K562 (cell line): Measurements from ENCODE around the gene LRRC25. TPM values are rescaled to one million over a fixed set of nuclear protein-coding genes. Genes with fewer than 3 reads are reported as not detected.

Source experiments
- CBX8 ChIP-seq: fragments of 200-600 bp; sonication (generic); IDR thresholded peaks from 2 replicates; pipeline ENCODE4 v1.6.1; 2012; ENCODE audit warnings: borderline replicate concordance, mixed run types, low read depth, mild to moderate bottlenecking, moderate library complexity, mixed read lengths, low read length, control low read depth, inconsistent platforms; ENCODE audit not compliant: poor library complexity, severe bottlenecking; ENCODE audit errors: extremely low read depth
- CC2D1A ChIP-seq: fragments of 450-650 bp; IDR thresholded peaks from 2 replicates; pipeline ENCODE4 v1.6.1; 2017; ENCODE audit warnings: mild to moderate bottlenecking
- EP400 ChIP-seq: fragments of 450-650 bp; IDR thresholded peaks from 2 replicates; pipeline ENCODE4 v1.6.1; 2017; ENCODE audit warnings: antibody characterized with exemption, mild to moderate bottlenecking, moderate library complexity
- ETV1 ChIP-seq: fragments of 450-650 bp; conservative IDR thresholded peaks from 2 replicates; pipeline ENCODE4 v1.6.1; 2016; ENCODE audit warnings: missing genetic modification characterization, control low read depth, low read depth, missing compliant biosample characterization
- IFI16 ChIP-seq: fragments of 250-450 bp; sonication (Bioruptor Pico); IDR thresholded peaks from 2 replicates; pipeline ENCODE4 v2.1.2; 2022; ENCODE audit warnings: mild to moderate bottlenecking, inconsistent platforms
- NFATC3 ChIP-seq: fragments of 450-650 bp; IDR thresholded peaks from 2 replicates; pipeline ENCODE4 v1.6.1; 2017; ENCODE audit warnings: mild to moderate bottlenecking
- NR3C1 ChIP-seq: sonication (generic); formaldehyde crosslinking; IDR thresholded peaks from 2 replicates; pipeline ENCODE4 v1.8.1; 2022; ENCODE audit warnings: missing genetic modification reagents
- PHF21A ChIP-seq: fragments of 450-650 bp; IDR thresholded peaks from 2 replicates; pipeline ENCODE4 v1.6.1; 2017; ENCODE audit warnings: low read depth, borderline replicate concordance
- RBM22 ChIP-seq: fragments of 200-400 bp; formaldehyde crosslinking; IDR thresholded peaks from 2 replicates; pipeline ENCODE4 v1.6.1; 2018; ENCODE audit warnings: low read length, low read depth; ENCODE audit not compliant: poor library complexity, severe bottlenecking
- TCF7L2 ChIP-seq: fragments of 150-350 bp; IDR thresholded peaks from 2 replicates; pipeline ENCODE4 v1.6.1; 2016; ENCODE audit warnings: low read depth, mild to moderate bottlenecking, low read length, moderate library complexity
- THRAP3 ChIP-seq: fragments of 450-650 bp; IDR thresholded peaks from 2 replicates; pipeline ENCODE4 v1.6.1; 2016; ENCODE audit warnings: mild to moderate bottlenecking, inconsistent platforms, borderline replicate concordance
- ZKSCAN8 ChIP-seq: fragments of 200-800 bp; sonication (Bioruptor generic); IDR thresholded peaks from 2 replicates; pipeline ENCODE4 v1.6.1; 2016; ENCODE audit warnings: missing genetic modification characterization, missing compliant biosample characterization
- ZNF232 ChIP-seq: sonication (generic); formaldehyde crosslinking; IDR thresholded peaks from 2 replicates; pipeline ENCODE4 v1.8.0; 2022; ENCODE audit warnings: mild to moderate bottlenecking, missing genetic modification reagents
- ZNF444 ChIP-seq: fragments of 250-450 bp; sonication (Bioruptor Pico); IDR thresholded peaks from 2 replicates; pipeline ENCODE4 v1.4.0; 2020; ENCODE audit warnings: mild to moderate bottlenecking, moderate library complexity
- polyA plus RNA-seq, 8 experiments: library from polyadenylated mRNA; depleted of rRNA in 4 of 8; stranded (reverse) in 5 of 8; unstranded in 3 of 8; fragments of >200 nt; fragmentation: Nextera tagmentation in 2 of 8; fragmentation: Illumina TruSeq in 1 of 8; extraction: Ambion mirVana in 2 of 8; extraction: Trizol in 1 of 8; gene quantifications; 2 replicates each; pipeline versions ENCODE4 v1.2.1 to v1.2.3, GENCODE V29; 2011 to 2014; ENCODE audit warnings: inconsistent platforms in 1 of 8, missing spikeins in 1 of 8
- total RNA-seq, 7 experiments: library from RNA; depleted of rRNA in 6 of 7; stranded (reverse); fragments of >200 nt in 6 of 7; fragmentation: Illumina TruSeq in 2 of 7; extraction: Trizol in 2 of 7; gene quantifications; 2 replicates each; pipeline versions ENCODE4 v1.2.1 to v1.2.3, GENCODE V29; 2011 to 2021; ENCODE audit warnings: low replicate concordance in 1 of 7
- TF ChIP-seq, protein P1 (sequence below): sonication (generic); formaldehyde crosslinking; IDR thresholded peaks from 2 replicates; pipeline ENCODE4 v1.8.1; 2023; ENCODE audit warnings: mild to moderate bottlenecking, missing genetic modification reagents
- TF ChIP-seq, protein P2 (sequence below), 2 experiments: IDR thresholded peaks in 1 of 2; conservative IDR thresholded peaks in 1 of 2; 2 replicates each; pipeline ENCODE4 v1.6.1; 2016; ENCODE audit warnings: low read depth in 2 of 2, mild to moderate bottlenecking in 1 of 2, missing compliant biosample characterization in 1 of 2, missing genetic modification characterization in 1 of 2, moderate library complexity in 1 of 2

The LRRC25 gene
- total and polyA plus RNA-seq, 9 of the 15 experiments (the other 6 are each of a cell fraction or from before 2014, with no cell fraction given) = 0.07 to 0.36 (median 0.10) TPM; not detected in 3

DNA sequence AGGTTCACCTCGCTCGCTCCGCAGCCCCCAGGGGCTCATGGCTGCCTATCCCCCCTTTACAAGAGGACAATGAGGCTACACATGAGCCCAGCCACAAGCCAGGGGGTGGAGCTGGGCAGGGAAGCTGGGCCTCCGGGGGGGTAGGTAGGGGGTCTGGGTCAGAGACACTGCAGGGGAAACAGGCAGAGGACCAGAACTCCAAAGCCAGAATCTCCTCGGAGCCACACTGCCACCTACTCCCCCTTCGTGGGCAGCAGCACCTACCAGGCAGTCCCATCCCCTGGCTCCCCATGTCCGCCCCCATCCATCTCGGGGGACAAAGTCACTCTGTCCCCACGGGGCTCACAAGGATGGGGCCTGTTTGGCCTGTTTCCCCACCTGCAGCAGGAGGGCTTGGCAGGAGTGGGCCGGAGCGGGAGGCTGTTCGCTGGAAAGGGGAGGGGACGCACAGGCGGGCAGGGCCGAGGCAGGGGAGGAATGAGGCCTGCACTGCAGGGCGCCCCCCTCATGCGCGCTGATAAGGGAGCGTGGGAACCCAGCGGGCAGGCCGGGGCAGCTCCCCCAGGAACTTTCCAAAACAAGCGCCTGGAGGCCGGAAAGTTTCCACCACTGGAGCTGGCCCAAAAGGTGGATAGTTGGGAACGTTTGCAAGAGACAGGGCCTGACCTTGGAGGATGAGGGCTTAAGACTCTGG lies 41.1 kb upstream of the LRRC25 start (continued):
- TF ChIP-seq, protein P1, sequence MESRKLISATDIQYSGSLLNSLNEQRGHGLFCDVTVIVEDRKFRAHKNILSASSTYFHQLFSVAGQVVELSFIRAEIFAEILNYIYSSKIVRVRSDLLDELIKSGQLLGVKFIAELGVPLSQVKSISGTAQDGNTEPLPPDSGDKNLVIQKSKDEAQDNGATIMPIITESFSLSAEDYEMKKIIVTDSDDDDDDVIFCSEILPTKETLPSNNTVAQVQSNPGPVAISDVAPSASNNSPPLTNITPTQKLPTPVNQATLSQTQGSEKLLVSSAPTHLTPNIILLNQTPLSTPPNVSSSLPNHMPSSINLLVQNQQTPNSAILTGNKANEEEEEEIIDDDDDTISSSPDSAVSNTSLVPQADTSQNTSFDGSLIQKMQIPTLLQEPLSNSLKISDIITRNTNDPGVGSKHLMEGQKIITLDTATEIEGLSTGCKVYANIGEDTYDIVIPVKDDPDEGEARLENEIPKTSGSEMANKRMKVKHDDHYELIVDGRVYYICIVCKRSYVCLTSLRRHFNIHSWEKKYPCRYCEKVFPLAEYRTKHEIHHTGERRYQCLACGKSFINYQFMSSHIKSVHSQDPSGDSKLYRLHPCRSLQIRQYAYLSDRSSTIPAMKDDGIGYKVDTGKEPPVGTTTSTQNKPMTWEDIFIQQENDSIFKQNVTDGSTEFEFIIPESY (CRISPR knock-in tag) = no peak
- TF ChIP-seq CBX8 = no peak
- peak; percentile 77; the same call in 1 of the 2 replicates for TF ChIP-seq PHF21A
- TF ChIP-seq TCF7L2 = no peak
- no peak for TF ChIP-seq ZNF232 (CRISPR knock-in tag)
- no peak for TF ChIP-seq ZNF444 (CRISPR knock-in tag)
- no peak for TF ChIP-seq NFATC3
- peak; percentile 85 for TF ChIP-seq RBM22
- TF ChIP-seq, protein P2, sequence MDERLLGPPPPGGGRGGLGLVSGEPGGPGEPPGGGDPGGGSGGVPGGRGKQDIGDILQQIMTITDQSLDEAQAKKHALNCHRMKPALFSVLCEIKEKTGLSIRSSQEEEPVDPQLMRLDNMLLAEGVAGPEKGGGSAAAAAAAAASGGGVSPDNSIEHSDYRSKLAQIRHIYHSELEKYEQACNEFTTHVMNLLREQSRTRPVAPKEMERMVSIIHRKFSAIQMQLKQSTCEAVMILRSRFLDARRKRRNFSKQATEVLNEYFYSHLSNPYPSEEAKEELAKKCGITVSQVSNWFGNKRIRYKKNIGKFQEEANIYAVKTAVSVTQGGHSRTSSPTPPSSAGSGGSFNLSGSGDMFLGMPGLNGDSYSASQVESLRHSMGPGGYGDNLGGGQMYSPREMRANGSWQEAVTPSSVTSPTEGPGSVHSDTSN (CRISPR knock-in tag; IDR thresholded peaks at IDR 0.05; ENCODE audit: low read depth) = no peak
- TF ChIP-seq, protein P2 (tag; conservative IDR thresholded peaks at IDR 0.05; ENCODE audit: low read depth) = no peak
- no peak for TF ChIP-seq ETV1 (tag)
- no peak for TF ChIP-seq THRAP3
- TF ChIP-seq NR3C1 (CRISPR knock-in tag) = no peak
- peak; percentile 48 for TF ChIP-seq EP400
- TF ChIP-seq CC2D1A = no peak
- TF ChIP-seq IFI16 (CRISPR knock-in tag) = no peak
- no peak for TF ChIP-seq ZKSCAN8 (CRISPR knock-in tag)
